Fibroblast of lung (primary cell): ENCODE results near the gene UPF2. TPM values are rescaled to one million over a fixed set of nuclear protein-coding genes. Genes with fewer than 3 reads are reported as not detected.

Experiments
- DNase-seq, 2 donors: peaks; one replicate each; pipeline versions ENCODE4 v3.0.0 to v3.0.0-alpha.2; 2010; ENCODE audit warnings: low read depth in 2 of 2
- H2AFZ ChIP-seq: 2 replicates; pipeline ENCODE4 v1.5.1; 2012; ENCODE audit warnings: low read length, control low read depth, inconsistent platforms
- H3K27ac ChIP-seq: 2 replicates; pipeline ENCODE4 v1.5.1; 2011; ENCODE audit warnings: low read length, control low read depth; ENCODE audit not compliant: insufficient read depth
- H3K27me3 ChIP-seq: 2 replicates; pipeline ENCODE4 v1.5.1; 2011; ENCODE audit warnings: mild to moderate bottlenecking, low read length; ENCODE audit not compliant: control insufficient read depth, insufficient read depth
- H3K36me3 ChIP-seq: 2 replicates; pipeline ENCODE4 v1.5.1; 2011; ENCODE audit warnings: low read length; ENCODE audit not compliant: control insufficient read depth, insufficient read depth
- H3K4me1 ChIP-seq: 2 replicates; pipeline ENCODE4 v1.5.1; 2011; ENCODE audit warnings: low read length; ENCODE audit not compliant: control insufficient read depth, insufficient read depth; ENCODE audit errors: extremely low read depth
- H3K4me2 ChIP-seq: 2 replicates; pipeline ENCODE4 v1.5.1; 2011; ENCODE audit warnings: low read length, control low read depth; ENCODE audit not compliant: insufficient read depth; ENCODE audit errors: extremely low read depth
- H3K4me3 ChIP-seq, 4 experiments: fragments of 200-600 bp in 1 of 4; sonication (generic) in 1 of 4; replicated peaks in 1 of 4; 2 replicates each; pipeline ENCODE4 v1.5.1; 2011 to 2016; ENCODE audit warnings: low read length in 4 of 4, low read depth in 3 of 4, mild to moderate bottlenecking in 3 of 4, control low read depth in 2 of 4, inconsistent platforms in 1 of 4, mixed read lengths in 1 of 4; ENCODE audit not compliant: insufficient read depth in 1 of 4; ENCODE audit errors: control extremely low read depth in 1 of 4
- H3K79me2 ChIP-seq: 2 replicates; pipeline ENCODE4 v1.5.1; 2012; ENCODE audit warnings: mild to moderate bottlenecking, low read length, inconsistent platforms; ENCODE audit not compliant: control insufficient read depth, insufficient read depth
- H3K9ac ChIP-seq: 2 replicates; pipeline ENCODE4 v1.5.1; 2011; ENCODE audit warnings: mild to moderate bottlenecking, low read length, control low read depth; ENCODE audit not compliant: insufficient read depth
- H3K9me3 ChIP-seq: 2 replicates; pipeline ENCODE4 v1.5.1; 2012; ENCODE audit warnings: low read depth, low read length; ENCODE audit not compliant: control insufficient read depth, insufficient read depth
- H4K20me1 ChIP-seq: 2 replicates; pipeline ENCODE4 v1.5.1; 2011; ENCODE audit warnings: low read length; ENCODE audit not compliant: control insufficient read depth, insufficient read depth; ENCODE audit errors: extremely low read depth
- CTCF ChIP-seq, 2 donors: IDR thresholded peaks in 1 of 2; conservative IDR thresholded peaks in 1 of 2; 1 replicate in 1 of 2; 2 replicates in 1 of 2; pipeline ENCODE4 v1.5.1; 2011 to 2012; ENCODE audit warnings: low read length in 2 of 2, control low read depth in 1 of 2, inconsistent platforms in 1 of 2, low read depth in 1 of 2, mild to moderate bottlenecking in 1 of 2
- EZH2 ChIP-seq: IDR thresholded peaks from 2 replicates; pipeline ENCODE4 v1.5.1; 2012; ENCODE audit warnings: low read length, control low read depth, mild to moderate bottlenecking; ENCODE audit errors: missing control alignments
- polyA minus RNA-seq: library from RNA; depleted of rRNA, polyadenylated mRNA; stranded (reverse); fragments of >200 nt; gene quantifications from 2 replicates; pipeline ENCODE4 v1.2.3, GENCODE V29; 2011; ENCODE audit warnings: low replicate concordance
- polyA plus RNA-seq, 2 donors: library from polyadenylated mRNA; depleted of rRNA in 1 of 2; stranded (reverse) in 1 of 2; unstranded in 1 of 2; fragments of >200 nt; gene quantifications; 2 replicates each; pipeline ENCODE4 v1.2.1, GENCODE V29; 2011 to 2012; ENCODE audit warnings: missing spikeins in 1 of 2
- total RNA-seq: library from RNA; depleted of rRNA; stranded (reverse); fragments of >200 nt; gene quantifications from 2 replicates; pipeline ENCODE4 v1.2.1, GENCODE V29; 2014

Gene UPF2
- total RNA-seq = 16.4 and 22.6 TPM in 2 replicates
- polyA plus RNA-seq = 17.0 and 20.8 TPM in 2 replicates
- polyA plus RNA-seq (2012) = 17.3 and 19.5 TPM in 2 replicates
- polyA minus RNA-seq = 1.3 and 3.0 TPM in 2 replicates

- no peaks in the 10 kb centered on the region for H3K9me3 ChIP-seq
- H3K4me2 ChIP-seq = peak within 1 kb of the TSS; percentile 96
- H3K4me1 ChIP-seq = peaks cover 2% of the 10 kb centered on the region
- H3K27me3 ChIP-seq = no peaks in the 10 kb centered on the region
- peak within 1 kb of the TSS; percentile 100 for H3K27ac ChIP-seq
- H3K36me3 ChIP-seq = no peaks in the 10 kb centered on the region
- peak within 1 kb of the TSS; percentile 86 for H2AFZ ChIP-seq
- H3K79me2 ChIP-seq = peaks cover 45% of the 10 kb centered on the region
- H3K9ac ChIP-seq = peak within 1 kb of the TSS; percentile 99
- H3K4me3 ChIP-seq = peak within 1 kb of the TSS; percentile 91 to 98 (median 96)
- no peaks in the 10 kb centered on the region for H4K20me1 ChIP-seq
- TF ChIP-seq CTCF (conservative IDR thresholded peaks at IDR 0.05 in 1 of 2, IDR thresholded peaks at IDR 0.05 in 1 of 2; ENCODE audit: low read depth in 1 of 2, low read length in 2 of 2) = no peak
- TF ChIP-seq EZH2 = no peak
- peak; percentile 98 to 99 for DNase-seq
Measured at GRCh38 chr10:12042797-12043651, at the start of gene UPF2. TSS of gene UPF2 (minus strand) at chr10:12042809. CDS start at chr10:12035423, 7,386 bp downstream.

- no peaks in the 10 kb centered on the region for H3K4me1 ChIP-seq
- no peak overlapping the region for H3K4me3 ChIP-seq
- H3K4me2 ChIP-seq = no peak overlapping the region
- no peaks in the 10 kb centered on the region for H3K9me3 ChIP-seq
- H3K27me3 ChIP-seq = no peaks in the 10 kb centered on the region
- no peaks in the 10 kb centered on the region for H4K20me1 ChIP-seq
- peaks cover 4% of the 10 kb centered on the region for H3K36me3 ChIP-seq
- DNase-seq = no peak
- no peaks in the 10 kb centered on the region for H3K79me2 ChIP-seq
- no peak overlapping the region for H3K9ac ChIP-seq
- no peak overlapping the region for H3K27ac ChIP-seq
- TF ChIP-seq EZH2 (no peak), CTCF (conservative IDR thresholded peaks at IDR 0.05 in 1 of 2, IDR thresholded peaks at IDR 0.05 in 1 of 2; ENCODE audit: low read depth in 1 of 2, low read length in 2 of 2) (no peak)
- no peak overlapping the region for H2AFZ ChIP-seq
Measured at GRCh38 chr10:12091421-12091820, 48.8 kb upstream of the UPF2 start.

GRCh38 chr10:12088919-12089318 lies 46.3 kb upstream of the UPF2 start:
- Histone ChIP-seq H4K20me1 (no peaks in the 10 kb centered on the region), H3K27ac (no peak overlapping the region), H3K27me3 (no peaks in the 10 kb centered on the region), H3K4me1 (no peaks in the 10 kb centered on the region), H2AFZ (no peak overlapping the region), H3K79me2 (no peaks in the 10 kb centered on the region), H3K4me2 (no peak overlapping the region), H3K36me3 (peaks cover 2% of the 10 kb centered on the region), H3K9ac (no peak overlapping the region), H3K4me3 (no peak overlapping the region), H3K9me3 (no peaks in the 10 kb centered on the region)
- TF ChIP-seq EZH2 = no peak
- no peak for TF ChIP-seq CTCF (conservative IDR thresholded peaks at IDR 0.05 in 1 of 2, IDR thresholded peaks at IDR 0.05 in 1 of 2; ENCODE audit: low read depth in 1 of 2, low read length in 2 of 2)
- no peak for DNase-seq
